GM21717 (cell line): Measurements from ENCODE around the gene CSRNP3.
A peak's percentile ranks its signal among the peaks of the same experiment; 100 is the strongest.

ENCODE experiments used
- ATAC-seq: cut with Tn5 transposase; IDR thresholded peaks from one replicate; pipeline ENCODE4 v1.9.1; 2021; ENCODE audit warnings: mild to moderate bottlenecking, moderate library complexity; ENCODE audit not compliant: unreplicated experiment

CSRNP3 gene

GRCh38 chr2:165674780-165675179 lies 205.3 kb downstream of the CSRNP3 start:
- no peak for ATAC-seq

DNA sequence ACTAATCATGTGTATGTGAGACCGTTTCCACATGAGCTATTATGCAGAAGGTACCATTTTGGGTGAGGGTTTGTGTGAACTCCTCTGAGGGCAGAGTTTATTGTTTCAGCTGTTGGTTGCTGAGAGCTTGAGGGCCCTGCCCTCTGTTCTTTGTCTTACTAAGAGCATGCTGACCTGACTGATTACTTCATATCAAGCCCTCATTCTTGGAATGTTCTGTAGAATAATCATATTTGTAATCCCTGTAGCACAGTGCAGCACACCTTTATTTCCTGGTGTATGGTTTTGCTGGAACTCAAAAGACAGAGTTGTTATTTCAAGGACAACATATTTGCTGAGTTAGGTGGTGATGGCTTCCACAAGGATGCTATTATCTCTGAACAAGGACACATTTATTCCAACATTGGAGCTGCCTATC lies 206.1 kb downstream of the CSRNP3 start:
- ATAC-seq, result no peak

- no peak for ATAC-seq
Observed at GRCh38 chr2:165678882-165679281, 209.4 kb downstream of the CSRNP3 start.

DNA sequence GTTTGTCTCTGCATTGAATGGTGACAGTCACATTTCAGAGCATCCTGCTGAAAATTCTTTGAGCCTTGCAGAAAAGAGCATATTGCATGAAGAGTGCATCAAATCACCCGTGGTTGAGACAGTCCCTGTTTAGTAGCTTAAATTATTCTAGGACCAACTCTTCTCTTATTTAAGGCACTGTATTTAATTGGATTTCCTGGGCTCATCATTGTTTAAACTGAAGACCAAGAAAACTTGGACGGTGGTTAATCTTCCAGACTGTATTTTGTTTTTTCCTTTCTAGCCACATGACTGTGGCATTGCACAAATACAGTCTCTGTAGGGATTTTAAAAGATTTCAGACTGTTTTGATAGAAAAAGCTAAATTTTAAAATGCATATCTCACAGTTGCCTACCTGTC lies 210.1 kb downstream of the CSRNP3 start:
- ATAC-seq, result no peak

DNA sequence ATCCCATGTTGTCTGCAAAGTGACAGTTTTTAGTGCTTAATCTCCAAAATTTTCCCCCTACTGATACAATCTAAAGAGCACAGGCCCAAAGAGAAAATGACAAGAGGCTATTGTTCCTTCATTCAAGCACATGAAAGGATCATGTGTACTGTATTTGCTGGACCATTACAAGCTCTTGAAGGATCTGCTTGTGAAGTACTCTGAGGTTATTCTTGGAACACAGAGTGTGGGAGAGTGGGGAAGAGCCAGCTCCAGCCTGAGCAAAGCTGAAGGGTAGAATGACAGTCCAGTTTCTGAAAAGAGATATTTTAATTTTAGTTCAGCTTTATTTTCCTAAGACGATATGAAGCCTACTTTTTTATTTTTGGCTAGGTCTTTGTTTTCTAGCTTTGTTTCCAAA lies 212.3 kb downstream of the CSRNP3 start:
- ATAC-seq, result no peak

- no peak for ATAC-seq
Observed at GRCh38 chr2:165682546-165682945, 213.0 kb downstream of the CSRNP3 start.

DNA sequence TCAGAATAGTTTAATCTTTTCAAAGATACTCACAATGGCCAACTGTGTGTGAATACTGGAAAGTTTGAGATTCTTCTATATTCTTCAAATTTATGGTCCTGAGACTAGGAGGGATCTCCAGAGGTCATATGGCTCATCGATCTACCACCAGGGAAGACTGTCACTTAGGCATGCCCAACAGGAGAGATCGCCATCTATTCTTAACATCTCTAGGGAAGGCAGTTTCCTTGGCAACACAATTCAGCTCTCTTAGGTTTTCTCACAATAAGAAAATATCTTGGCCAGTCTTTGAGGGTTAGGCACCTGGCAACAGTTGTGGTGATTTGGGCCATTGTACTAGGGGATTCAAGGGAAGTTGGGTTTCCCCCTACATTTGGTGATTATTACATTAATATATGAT lies 217.3 kb downstream of the CSRNP3 start:
- ATAC-seq, result no peak

GRCh38 chr2:165687426-165688002 lies 218.0 kb downstream of the CSRNP3 start:
- ATAC-seq, result no peak

GRCh38 chr2:165691615-165692014 lies 222.1 kb downstream of the CSRNP3 start:
- ATAC-seq, result no peak

GRCh38 chr2:165692906-165693305 lies 223.4 kb downstream of the CSRNP3 start:
- ATAC-seq, result no peak

- ATAC-seq, result no peak
Observed at GRCh38 chr2:165693838-165694237, 224.3 kb downstream of the CSRNP3 start.

GRCh38 chr2:165697748-165698443 lies 228.4 kb downstream of the CSRNP3 start:
- no peak for ATAC-seq

GRCh38 chr2:165698444-165698884 lies 229.0 kb downstream of the CSRNP3 start:
- peak; percentile 65 for ATAC-seq

DNA sequence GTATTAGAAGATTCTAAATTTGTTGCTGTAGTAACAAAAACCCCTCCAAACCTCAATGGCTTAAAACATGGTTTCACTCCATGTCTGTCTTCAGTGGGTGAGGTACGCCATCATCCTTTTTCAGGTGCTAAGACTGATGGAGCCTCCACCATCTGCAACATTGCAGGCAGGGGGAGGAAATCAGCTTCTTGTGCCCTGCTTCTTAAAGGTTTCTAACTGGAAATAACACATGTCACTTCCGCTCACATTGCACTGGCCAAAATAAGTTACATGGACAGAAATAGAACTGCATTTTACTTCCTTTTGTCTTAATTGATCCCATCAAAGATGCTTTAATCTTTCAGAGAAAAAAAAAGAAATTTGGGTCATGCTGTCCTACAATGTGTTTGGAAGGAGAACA lies 230.4 kb downstream of the CSRNP3 start:
- ATAC-seq, result no peak

- ATAC-seq, result no peak
Observed at GRCh38 chr2:165700531-165700930, 231.0 kb downstream of the CSRNP3 start.

GRCh38 chr2:165701147-165701546 lies 231.6 kb downstream of the CSRNP3 start:
- ATAC-seq, result no peak

DNA sequence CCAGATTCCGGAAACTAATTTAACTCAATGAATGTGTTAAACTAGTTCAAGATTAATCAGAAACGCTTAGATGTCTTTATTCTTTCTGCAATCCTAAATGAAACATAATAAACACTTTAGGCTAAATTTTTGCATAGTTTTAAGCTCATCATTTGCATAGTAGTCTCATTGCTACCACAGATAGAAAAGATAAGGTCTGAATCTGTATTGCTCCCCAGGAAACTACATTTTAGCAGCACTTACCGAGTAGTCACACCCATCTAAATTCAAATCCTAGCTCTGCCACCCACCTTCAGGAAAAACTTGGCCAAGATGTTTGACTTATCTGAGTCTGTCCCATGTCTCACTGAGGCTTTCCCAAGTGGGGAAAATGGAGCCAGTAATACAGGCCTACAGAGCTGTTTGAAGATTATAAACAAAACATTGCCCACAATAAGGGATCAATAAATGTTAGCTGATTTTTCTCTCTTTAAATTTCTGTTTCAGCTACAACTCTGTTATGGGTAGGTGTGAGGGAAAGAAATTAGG lies 237.5 kb downstream of the CSRNP3 start:
- ATAC-seq, result no peak

GRCh38 chr2:165716091-165716490 lies 246.6 kb downstream of the CSRNP3 start:
- no peak for ATAC-seq

- ATAC-seq, result no peak
Observed at GRCh38 chr2:165718610-165719210, 249.2 kb downstream of the CSRNP3 start.

DNA sequence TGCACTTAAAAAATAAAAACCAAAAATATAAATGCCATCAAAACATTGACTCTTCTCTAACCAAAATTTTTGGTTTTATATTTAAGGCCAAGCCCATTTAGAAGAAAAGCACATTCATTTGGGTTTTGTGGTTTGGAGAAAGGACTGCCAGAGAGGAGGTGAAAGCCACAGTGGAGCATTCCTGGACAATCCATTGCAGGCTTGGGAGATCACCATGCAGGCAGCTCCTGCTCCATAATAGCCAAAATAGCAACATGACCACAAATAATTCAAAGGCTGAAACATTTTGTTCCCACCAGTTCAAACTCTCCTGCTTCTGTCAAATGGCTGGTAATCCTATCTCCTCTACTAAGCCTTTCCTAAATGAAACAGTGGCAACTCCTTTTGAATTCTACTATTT lies 251.0 kb downstream of the CSRNP3 start:
- ATAC-seq, result no peak

DNA sequence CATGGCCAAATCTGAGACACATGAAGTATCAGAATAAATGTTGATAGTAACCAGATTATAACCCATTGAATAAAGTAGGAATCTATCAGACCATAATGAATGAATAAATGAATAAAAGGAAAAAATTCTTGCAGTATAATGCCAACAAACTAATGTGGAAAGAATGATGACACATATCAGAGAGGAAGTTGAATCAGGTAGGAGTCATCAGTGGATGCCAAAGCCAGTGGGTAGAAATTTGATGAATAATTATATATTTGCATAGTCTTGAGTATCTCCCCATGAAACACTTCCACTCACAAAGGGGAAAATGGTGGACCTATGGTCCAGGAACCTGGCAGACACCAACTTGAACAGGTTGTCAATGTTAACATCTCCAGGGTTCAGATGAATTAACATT lies 255.9 kb downstream of the CSRNP3 start:
- no peak for ATAC-seq
